WTC11 (cell line): ENCODE results near the gene VCL.

Experiments
- ELF4 ChIP-seq: sonication (generic); formaldehyde crosslinking; IDR thresholded peaks from 2 replicates; pipeline ENCODE4 v1.8.1; 2022; ENCODE audit warnings: low read depth, mild to moderate bottlenecking, moderate library complexity, missing genetic modification reagents
- TF ChIP-seq, protein P1 (sequence below): fragments of 200-600 bp; IDR thresholded peaks from 2 replicates; pipeline ENCODE4 v1.8.0; 2022; ENCODE audit warnings: antibody characterized with exemption

- TF ChIP-seq, protein P1, sequence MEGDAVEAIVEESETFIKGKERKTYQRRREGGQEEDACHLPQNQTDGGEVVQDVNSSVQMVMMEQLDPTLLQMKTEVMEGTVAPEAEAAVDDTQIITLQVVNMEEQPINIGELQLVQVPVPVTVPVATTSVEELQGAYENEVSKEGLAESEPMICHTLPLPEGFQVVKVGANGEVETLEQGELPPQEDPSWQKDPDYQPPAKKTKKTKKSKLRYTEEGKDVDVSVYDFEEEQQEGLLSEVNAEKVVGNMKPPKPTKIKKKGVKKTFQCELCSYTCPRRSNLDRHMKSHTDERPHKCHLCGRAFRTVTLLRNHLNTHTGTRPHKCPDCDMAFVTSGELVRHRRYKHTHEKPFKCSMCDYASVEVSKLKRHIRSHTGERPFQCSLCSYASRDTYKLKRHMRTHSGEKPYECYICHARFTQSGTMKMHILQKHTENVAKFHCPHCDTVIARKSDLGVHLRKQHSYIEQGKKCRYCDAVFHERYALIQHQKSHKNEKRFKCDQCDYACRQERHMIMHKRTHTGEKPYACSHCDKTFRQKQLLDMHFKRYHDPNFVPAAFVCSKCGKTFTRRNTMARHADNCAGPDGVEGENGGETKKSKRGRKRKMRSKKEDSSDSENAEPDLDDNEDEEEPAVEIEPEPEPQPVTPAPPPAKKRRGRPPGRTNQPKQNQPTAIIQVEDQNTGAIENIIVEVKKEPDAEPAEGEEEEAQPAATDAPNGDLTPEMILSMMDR, result no peak
- TF ChIP-seq ELF4 (CRISPR knock-in tag), result no peak
These were observed 153.3 kb downstream of the VCL start, which contains the start of gene ADK for GRCh38 chr10:74150990-74151878.
